PC-9 (cell line): Measurements from ENCODE around the gene FOXO3B.
A peak's percentile ranks its signal among the peaks of the same experiment; 100 is the strongest.
"Not testable (repeated sequence)": the region's sequence is repeated elsewhere in the genome, so short reads cannot be mapped to it uniquely, and the experiment has no call there.

ENCODE experiments used
- EZH2 ChIP-seq: fragments of 200-600 bp; sonication (generic); IDR thresholded peaks from 2 replicates; pipeline ENCODE4 v1.8.0; 2017; ENCODE audit warnings: antibody characterized with exemption, low read depth
- TF ChIP-seq, protein P1 (sequence below): fragments of 200-600 bp; sonication (generic); conservative IDR thresholded peaks from 2 replicates; pipeline ENCODE4 v1.6.1; 2017; ENCODE audit warnings: mixed run types, antibody characterized with exemption, mild to moderate bottlenecking, moderate library complexity

GRCh38 chr17:18712354-18712999, 30.4 kb upstream of the FOXO3B start:
- TF ChIP-seq, protein P1, sequence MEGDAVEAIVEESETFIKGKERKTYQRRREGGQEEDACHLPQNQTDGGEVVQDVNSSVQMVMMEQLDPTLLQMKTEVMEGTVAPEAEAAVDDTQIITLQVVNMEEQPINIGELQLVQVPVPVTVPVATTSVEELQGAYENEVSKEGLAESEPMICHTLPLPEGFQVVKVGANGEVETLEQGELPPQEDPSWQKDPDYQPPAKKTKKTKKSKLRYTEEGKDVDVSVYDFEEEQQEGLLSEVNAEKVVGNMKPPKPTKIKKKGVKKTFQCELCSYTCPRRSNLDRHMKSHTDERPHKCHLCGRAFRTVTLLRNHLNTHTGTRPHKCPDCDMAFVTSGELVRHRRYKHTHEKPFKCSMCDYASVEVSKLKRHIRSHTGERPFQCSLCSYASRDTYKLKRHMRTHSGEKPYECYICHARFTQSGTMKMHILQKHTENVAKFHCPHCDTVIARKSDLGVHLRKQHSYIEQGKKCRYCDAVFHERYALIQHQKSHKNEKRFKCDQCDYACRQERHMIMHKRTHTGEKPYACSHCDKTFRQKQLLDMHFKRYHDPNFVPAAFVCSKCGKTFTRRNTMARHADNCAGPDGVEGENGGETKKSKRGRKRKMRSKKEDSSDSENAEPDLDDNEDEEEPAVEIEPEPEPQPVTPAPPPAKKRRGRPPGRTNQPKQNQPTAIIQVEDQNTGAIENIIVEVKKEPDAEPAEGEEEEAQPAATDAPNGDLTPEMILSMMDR = peak; percentile 75
- not testable (repeated sequence) for TF ChIP-seq EZH2
